PC-3 (cell line): Measurements from ENCODE around the gene GUCY2D.

Experiments
- CTCF ChIP-seq: fragments of 300-600 bp; sonication (generic); conservative IDR thresholded peaks from 2 replicates; pipeline ENCODE4 v1.5.1; 2017; ENCODE audit warnings: antibody characterized with exemption, low read depth, mild to moderate bottlenecking, low read length
- EZH2phosphoT487 ChIP-seq: fragments of 300-600 bp; sonication (generic); IDR thresholded peaks from 2 replicates; pipeline ENCODE4 v1.6.1; 2018; ENCODE audit warnings: mild to moderate bottlenecking, antibody characterized with exemption, low read length, borderline replicate concordance

GRCh38 chr17:8031950-8032349, 29.5 kb downstream of the GUCY2D start:
- TF ChIP-seq CTCF (no peak), EZH2phosphoT487 (no peak)
